Measurements from ENCODE around the gene HECW1. TPM values are rescaled to one million over a fixed set of nuclear protein-coding genes. Genes with fewer than 3 reads are reported as not detected.
"Not testable (repeated sequence)": the region's sequence is repeated elsewhere in the genome, so short reads cannot be mapped to it uniquely, and the experiment has no call there.

HECW1 gene
- total and polyA plus RNA-seq, 12 donors = 0.07 to 0.23 TPM; not detected in 10

- WGBS, 2 donors = 91 to 92% methylated on average over 5 of the region's 5 CpGs
- no peak for TF ChIP-seq CTCF (IDR thresholded peaks at IDR 0.05)
- Histone ChIP-seq H3K36me3 (no peaks in the 10 kb centered on the region), H3K9me3 (no peaks in the 10 kb centered on the region), H3K27ac (no peak overlapping the region), H3K27me3 (no peaks in the 10 kb centered on the region), H3K4me1 (peaks cover 0 to 14% (median 0%) of the 10 kb centered on the region in 9 donors), H3K4me3 (no peak overlapping the region)
- ATAC-seq (no peak), DNase-seq (no peak)
- intact Hi-C loops (cut with DNase I) = no loop called here
Observed at GRCh38 chr7:43482679-43483252, 370.3 kb downstream of the HECW1 start.

GRCh38 chr7:43484678-43485395, 372.4 kb downstream of the HECW1 start:
- Histone ChIP-seq H3K9me3 (no peaks in the 10 kb centered on the region), H3K27ac (peak overlapping the region in 3 of 10 donors; percentile 6 to 34 (median 12)), H3K4me3 (no peak overlapping the region), H3K4me1 (peaks cover 0 to 29% (median 11%) of the 10 kb centered on the region in 9 donors), H3K36me3 (no peaks in the 10 kb centered on the region), H3K27me3 (no peaks in the 10 kb centered on the region)
- no peak for DNase-seq
- intact Hi-C loops (cut with DNase I) = no loop called here
- whole genome bisulfite sequencing, 2 donors = 33 to 43% methylated on average over 6 of the region's 6 CpGs
- no peak for ATAC-seq
- no peak for TF ChIP-seq CTCF (IDR thresholded peaks at IDR 0.05)

GRCh38 chr7:43485580-43485979, 373.1 kb downstream of the HECW1 start:
- intact Hi-C loops (cut with DNase I) = no loop called here
- no peak overlapping the region for H3K4me3 ChIP-seq
- ATAC-seq (no peak), DNase-seq (no peak)
- H3K4me1 ChIP-seq = peaks cover 0 to 33% (median 11%) of the 10 kb centered on the region in 9 donors
- no peak for TF ChIP-seq CTCF (IDR thresholded peaks at IDR 0.05)
- no peak overlapping the region for H3K27ac ChIP-seq
- H3K36me3 ChIP-seq = no peaks in the 10 kb centered on the region
- no peaks in the 10 kb centered on the region for H3K27me3 ChIP-seq
- no peaks in the 10 kb centered on the region for H3K9me3 ChIP-seq
- WGBS, 2 donors = 96 to 99% methylated on average over 2 of the region's 2 CpGs

GRCh38 chr7:43486008-43486407, 373.6 kb downstream of the HECW1 start:
- ATAC-seq; H3K36me3 ChIP-seq; DNase-seq; H3K9me3 ChIP-seq; H3K27ac ChIP-seq; H3K27me3 ChIP-seq; intact Hi-C loops (cut with DNase I); H3K4me3 ChIP-seq: not testable (repeated sequence)
- peaks cover 0 to 33% (median 11%) of the 10 kb centered on the region in 9 donors for H3K4me1 ChIP-seq
- 96 to 98% methylated on average over 5 of the region's 5 CpGs for WGBS, 2 donors

- peaks cover 0 to 33% (median 11%) of the 10 kb centered on the region in 9 donors for H3K4me1 ChIP-seq
- H3K4me3 ChIP-seq = no peak overlapping the region
- no peak for TF ChIP-seq CTCF (IDR thresholded peaks at IDR 0.05)
- intact Hi-C loops (cut with DNase I) = no loop called here
- no peaks in the 10 kb centered on the region for H3K36me3 ChIP-seq
- ATAC-seq (no peak), DNase-seq (no peak)
- WGBS, 2 donors = 81 to 83% methylated on average over 3 of the region's 3 CpGs
- H3K27me3 ChIP-seq = no peaks in the 10 kb centered on the region
- no peaks in the 10 kb centered on the region for H3K9me3 ChIP-seq
- no peak overlapping the region for H3K27ac ChIP-seq
Observed at GRCh38 chr7:43486634-43487033, 374.2 kb downstream of the HECW1 start.
